ENCODE measurements around the gene AHCYL1. TPM values are rescaled to one million over a fixed set of nuclear protein-coding genes. Genes with fewer than 3 reads are reported as not detected.

AHCYL1 gene
- total RNA-seq, 4 donors from 2014 or later, result 51.2 to 96.4 (median 80.9) TPM

DNA sequence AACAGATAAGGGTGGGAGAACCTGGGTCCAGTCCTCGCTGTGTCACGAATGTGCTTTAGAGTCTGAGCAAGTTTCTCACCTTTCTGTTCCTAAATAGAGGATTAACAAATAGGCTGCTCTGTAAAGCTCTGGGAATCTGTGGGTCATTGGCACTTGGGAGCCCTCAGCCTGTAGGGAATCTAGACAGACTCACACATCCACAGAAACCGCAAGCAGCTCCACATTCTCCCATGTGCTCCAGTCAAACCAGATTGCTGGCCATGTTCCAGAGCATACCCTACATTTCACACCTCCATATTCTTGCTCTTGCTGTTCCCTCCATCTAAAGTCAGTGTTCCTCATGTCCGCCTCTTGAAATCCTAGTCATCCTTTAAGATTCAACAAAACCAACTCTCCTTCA is 7.8 kb upstream of the AHCYL1 start:
- peaks cover 0 to 12% (median 0%) of the 10 kb centered on the region in 4 donors for H3K4me1 ChIP-seq
- H3K27ac ChIP-seq, result no peak overlapping the region
- H3K4me3 ChIP-seq, result no peak overlapping the region
- H3K27me3 ChIP-seq, result no peaks in the 10 kb centered on the region
- no peaks in the 10 kb centered on the region for H3K36me3 ChIP-seq
- H3K9me3 ChIP-seq, result peaks cover 0 to 4% (median 0%) of the 10 kb centered on the region in 4 donors
- TF ChIP-seq, protein P1, sequence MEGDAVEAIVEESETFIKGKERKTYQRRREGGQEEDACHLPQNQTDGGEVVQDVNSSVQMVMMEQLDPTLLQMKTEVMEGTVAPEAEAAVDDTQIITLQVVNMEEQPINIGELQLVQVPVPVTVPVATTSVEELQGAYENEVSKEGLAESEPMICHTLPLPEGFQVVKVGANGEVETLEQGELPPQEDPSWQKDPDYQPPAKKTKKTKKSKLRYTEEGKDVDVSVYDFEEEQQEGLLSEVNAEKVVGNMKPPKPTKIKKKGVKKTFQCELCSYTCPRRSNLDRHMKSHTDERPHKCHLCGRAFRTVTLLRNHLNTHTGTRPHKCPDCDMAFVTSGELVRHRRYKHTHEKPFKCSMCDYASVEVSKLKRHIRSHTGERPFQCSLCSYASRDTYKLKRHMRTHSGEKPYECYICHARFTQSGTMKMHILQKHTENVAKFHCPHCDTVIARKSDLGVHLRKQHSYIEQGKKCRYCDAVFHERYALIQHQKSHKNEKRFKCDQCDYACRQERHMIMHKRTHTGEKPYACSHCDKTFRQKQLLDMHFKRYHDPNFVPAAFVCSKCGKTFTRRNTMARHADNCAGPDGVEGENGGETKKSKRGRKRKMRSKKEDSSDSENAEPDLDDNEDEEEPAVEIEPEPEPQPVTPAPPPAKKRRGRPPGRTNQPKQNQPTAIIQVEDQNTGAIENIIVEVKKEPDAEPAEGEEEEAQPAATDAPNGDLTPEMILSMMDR (IDR thresholded peaks at IDR 0.05), result no peak
- TF ChIP-seq POLR2A (IDR thresholded peaks at IDR 0.05), result no peak
- DNase-seq, result no peak

DNA sequence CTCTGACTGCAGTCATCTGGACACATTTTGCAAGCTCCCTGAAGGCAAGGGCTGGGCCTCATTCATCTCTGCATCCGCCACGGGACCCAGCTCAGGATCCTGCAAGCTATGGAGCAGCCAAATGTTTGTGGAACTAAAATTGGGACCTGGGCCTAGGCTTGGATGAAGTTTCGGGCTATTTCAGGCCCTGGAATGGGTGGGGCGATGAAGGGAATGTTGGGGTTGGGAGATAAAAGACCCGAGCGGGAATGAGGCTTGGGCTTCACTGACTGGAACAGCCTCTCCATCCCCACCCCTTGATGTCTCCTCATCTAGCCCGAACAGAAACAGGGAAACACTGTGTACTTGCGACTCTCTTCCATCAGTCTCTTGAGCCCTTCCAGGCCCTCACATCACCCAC is 7.3 kb upstream of the AHCYL1 start:
- no peaks in the 10 kb centered on the region for H3K27me3 ChIP-seq
- H3K4me3 ChIP-seq, result no peak overlapping the region
- no peak overlapping the region for H3K27ac ChIP-seq
- peaks cover 0 to 4% (median 0%) of the 10 kb centered on the region in 4 donors for H3K9me3 ChIP-seq
- TF ChIP-seq, protein P1 (IDR thresholded peaks at IDR 0.05), result no peak
- H3K36me3 ChIP-seq, result no peaks in the 10 kb centered on the region
- DNase-seq, result no peak
- H3K4me1 ChIP-seq, result peaks cover 0 to 12% (median 0%) of the 10 kb centered on the region in 4 donors

DNA sequence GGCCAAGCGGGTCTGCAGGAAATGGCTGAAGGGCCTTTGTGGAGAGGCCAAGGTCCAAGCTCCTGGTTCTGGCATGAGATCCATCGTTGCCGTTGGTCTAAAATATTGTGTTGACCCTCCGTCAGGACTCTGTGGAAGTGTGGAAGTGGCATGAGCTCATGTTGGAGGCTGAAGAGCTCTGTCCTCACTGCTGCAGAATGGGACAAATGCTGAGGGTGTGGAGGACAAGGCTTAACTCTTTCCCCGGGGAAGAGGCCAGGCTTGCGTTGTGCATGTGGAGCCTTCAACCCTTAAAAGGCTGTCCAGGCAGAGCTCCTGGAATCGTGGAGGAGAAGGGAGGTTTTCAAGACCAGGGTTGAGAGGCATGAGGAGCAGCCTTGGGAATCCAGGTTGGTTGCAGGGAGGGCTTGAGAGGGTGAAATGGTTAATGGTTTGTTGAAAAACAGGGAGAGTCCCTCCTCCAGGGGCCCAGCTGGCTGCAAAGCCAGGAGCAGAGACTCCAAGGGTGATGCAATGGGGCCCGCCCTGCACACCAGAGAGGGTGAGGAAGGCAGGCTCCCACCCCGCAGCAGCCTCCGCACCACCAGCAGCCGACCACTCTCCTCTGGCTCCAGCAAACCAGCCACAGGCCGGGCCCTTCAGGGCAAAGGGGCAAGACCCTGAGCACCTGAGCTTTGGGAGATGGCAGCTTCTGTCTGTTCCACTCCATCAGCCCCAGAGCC is 6.7 kb upstream of the AHCYL1 start:
- Histone ChIP-seq H3K27ac (peak overlapping the region in 2 of 4 donors; percentile 31 to 53), H3K4me3 (no peak overlapping the region), H3K9me3 (peaks cover 0 to 4% (median 0%) of the 10 kb centered on the region in 4 donors), H3K36me3 (no peaks in the 10 kb centered on the region), H3K27me3 (no peaks in the 10 kb centered on the region), H3K4me1 (peaks cover 0 to 12% (median 0%) of the 10 kb centered on the region in 4 donors)
- TF ChIP-seq POLR2A (IDR thresholded peaks at IDR 0.05), result no peak
- TF ChIP-seq, protein P1 (IDR thresholded peaks at IDR 0.05), result no peak
- no peak for DNase-seq

DNA sequence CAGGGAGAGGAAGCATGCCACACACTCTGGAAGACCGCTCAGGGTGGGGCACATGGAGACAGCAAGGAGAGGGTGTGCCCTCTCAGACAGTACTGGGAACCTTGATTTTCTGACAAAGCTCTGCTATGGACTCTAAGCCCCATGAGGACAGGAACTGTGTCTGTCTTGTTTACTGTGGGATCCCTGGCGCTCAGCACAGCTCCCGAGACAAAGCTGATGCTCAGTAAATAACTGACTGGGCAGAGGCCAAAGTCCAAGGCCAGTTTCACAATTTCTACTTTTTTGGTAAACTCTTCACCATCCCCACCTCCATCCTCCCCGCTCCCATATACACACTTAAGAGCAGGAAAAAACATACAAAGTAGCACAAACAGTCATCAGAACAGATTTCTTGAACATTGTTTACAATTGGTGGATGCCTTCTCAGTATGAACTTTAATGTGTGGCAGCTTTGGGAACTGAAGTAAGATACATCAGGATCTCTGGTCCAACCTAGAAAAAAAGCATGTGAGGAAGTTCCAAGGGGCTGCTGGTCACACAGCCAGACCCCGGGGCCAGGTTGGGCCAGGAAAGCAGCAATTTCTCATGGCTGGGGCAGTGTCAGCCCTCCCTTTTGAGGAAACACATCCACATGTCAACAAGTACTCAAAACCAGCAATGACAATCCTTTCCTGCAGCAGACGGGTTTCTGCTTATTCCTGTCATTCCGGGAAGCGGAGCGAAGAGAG is 5.6 kb upstream of the AHCYL1 start:
- no peaks in the 10 kb centered on the region for H3K27me3 ChIP-seq
- peaks cover 0 to 12% (median 0%) of the 10 kb centered on the region in 4 donors for H3K4me1 ChIP-seq
- H3K27ac ChIP-seq, result peak overlapping the region; percentile 1 to 53 (median 31)
- peaks cover 0 to 4% (median 0%) of the 10 kb centered on the region in 4 donors for H3K9me3 ChIP-seq
- H3K4me3 ChIP-seq, result no peak overlapping the region
- no peak for DNase-seq
- no peaks in the 10 kb centered on the region for H3K36me3 ChIP-seq
- TF ChIP-seq POLR2A (IDR thresholded peaks at IDR 0.05), result no peak
- TF ChIP-seq, protein P1 (IDR thresholded peaks at IDR 0.05), result no peak

DNA sequence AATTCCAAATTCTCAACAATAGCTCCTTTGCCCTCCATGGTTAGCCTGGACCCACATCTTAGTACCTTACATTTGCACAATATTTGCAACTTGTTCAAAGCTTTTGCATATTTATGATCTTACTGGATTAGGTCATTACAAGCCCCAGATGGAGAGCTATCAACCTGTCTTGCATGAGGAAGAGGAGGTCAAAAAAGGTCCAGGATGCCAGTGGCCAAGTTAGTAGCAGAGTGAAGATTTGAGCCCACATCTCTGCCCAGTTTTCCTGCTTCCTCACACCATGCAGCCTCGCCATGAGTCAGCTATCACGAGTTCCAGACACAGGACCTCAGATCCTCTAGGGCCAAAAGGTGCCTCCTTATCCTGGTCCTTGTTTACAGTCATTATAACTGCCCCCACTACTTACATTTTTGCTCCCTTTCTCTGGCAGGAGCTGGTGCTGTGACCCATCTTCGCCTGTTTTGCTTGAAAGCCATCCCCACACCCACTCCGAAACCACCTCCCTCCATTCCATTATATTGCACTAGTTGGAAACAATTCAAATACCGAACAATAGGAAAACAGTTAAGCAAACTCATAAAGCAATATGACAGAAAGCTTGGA is 5.0 kb upstream of the AHCYL1 start:
- Histone ChIP-seq H3K27me3 (no peaks in the 10 kb centered on the region), H3K9me3 (peaks cover 0 to 4% (median 0%) of the 10 kb centered on the region in 4 donors), H3K4me1 (peaks cover 0 to 17% (median 1%) of the 10 kb centered on the region in 4 donors), H3K4me3 (no peak overlapping the region), H3K27ac (peak overlapping the region; percentile 1 to 53 (median 30)), H3K36me3 (no peaks in the 10 kb centered on the region)
- no peak for DNase-seq
- TF ChIP-seq POLR2A (IDR thresholded peaks at IDR 0.05), result no peak
